NT2/D1 (cell line): ENCODE measurements around the gene PHTF2.

Experiments used
- SUZ12 ChIP-seq: IDR thresholded peaks from 2 replicates; pipeline ENCODE4 v1.6.1; 2011; ENCODE audit not compliant: insufficient read length, insufficient read depth; ENCODE audit errors: extremely low read depth
- YY1 ChIP-seq: IDR thresholded peaks from 2 replicates; pipeline ENCODE4 v1.6.1; 2011; ENCODE audit not compliant: insufficient read length, insufficient read depth
- ZNF274 ChIP-seq: IDR thresholded peaks from 2 replicates; pipeline ENCODE4 v1.6.1; 2011; ENCODE audit warnings: mild to moderate bottlenecking, low read depth, low read length

DNA sequence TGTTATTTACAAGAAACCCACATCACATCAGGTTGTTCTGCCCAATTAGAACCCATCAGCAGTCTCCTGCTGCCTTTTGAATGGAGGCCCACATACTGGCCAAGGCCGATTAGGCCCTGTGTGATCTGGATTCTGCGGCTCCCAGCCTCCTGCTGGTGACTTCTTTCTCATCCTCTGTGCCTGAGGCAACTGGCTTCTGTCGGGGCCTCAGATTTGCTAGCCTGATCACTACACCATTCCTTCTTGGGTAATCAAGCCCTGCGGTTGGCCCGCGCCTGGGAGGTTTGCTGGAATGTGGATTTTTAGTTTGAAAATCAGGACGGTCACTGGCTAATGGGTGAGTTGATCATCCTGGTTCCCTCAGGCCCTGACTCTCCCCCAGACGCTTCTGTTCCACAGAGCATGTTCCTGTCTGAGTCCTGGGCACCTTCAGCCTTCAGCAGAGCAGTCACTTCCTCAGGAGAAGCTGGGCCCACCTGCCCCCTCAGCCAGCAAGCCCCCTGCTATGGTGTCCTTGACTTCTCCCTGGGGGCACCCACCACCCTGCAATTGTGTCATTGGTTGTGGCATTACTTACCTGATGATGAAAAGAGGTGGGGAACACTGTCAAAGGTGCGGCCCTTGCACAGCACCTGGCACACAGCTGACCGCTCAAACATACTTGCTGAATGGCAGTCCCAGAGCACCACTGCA, 207.6 kb downstream of the PHTF2 start:
- TF ChIP-seq YY1 (no peak), SUZ12 (no peak), ZNF274 (no peak)
